HepG2 (cell line): ENCODE measurements around the gene STARD13. TPM values are rescaled to one million over a fixed set of nuclear protein-coding genes. Genes with fewer than 3 reads are reported as not detected.

Experiments
- CHCHD3 ChIP-seq: sonication (generic); formaldehyde crosslinking; IDR thresholded peaks from 2 replicates; pipeline ENCODE4 v1.8.0; 2022; ENCODE audit warnings: mild to moderate bottlenecking, missing genetic modification reagents, moderate library complexity
- EP300 ChIP-seq, 3 experiments: sonication (generic) in 1 of 3; formaldehyde crosslinking in 1 of 3; IDR thresholded peaks; 2 replicates each; pipeline versions ENCODE4 v1.5.1 to v1.6.1; 2011 to 2020; ENCODE audit warnings: low read depth in 2 of 3, low read length in 2 of 3, borderline replicate concordance in 1 of 3, improper control_type of control experiment in 1 of 3, mild to moderate bottlenecking in 1 of 3, missing genetic modification reagents in 1 of 3, moderate library complexity in 1 of 3
- FIP1L1 ChIP-seq: fragments of 200-400 bp; formaldehyde crosslinking; IDR thresholded peaks from 2 replicates; pipeline ENCODE4 v1.6.1; 2018; ENCODE audit warnings: low read depth, mild to moderate bottlenecking, low read length, moderate library complexity, borderline replicate concordance; ENCODE audit not compliant: insufficient read depth
- HHEX ChIP-seq: IDR thresholded peaks from 2 replicates; pipeline ENCODE4 v1.6.1; 2016; ENCODE audit warnings: control low read depth
- NFIC ChIP-seq: IDR thresholded peaks from 2 replicates; pipeline ENCODE4 v1.6.1; 2012; ENCODE audit warnings: mild to moderate bottlenecking, low read length, inconsistent platforms
- PAF1 ChIP-seq: IDR thresholded peaks from 2 replicates; pipeline ENCODE4 v1.6.1; 2016; ENCODE audit warnings: missing genetic modification reagents, missing compliant biosample characterization
- PAX8 ChIP-seq: sonication (generic); formaldehyde crosslinking; IDR thresholded peaks from 2 replicates; pipeline ENCODE4 v1.8.0; 2022; ENCODE audit warnings: mild to moderate bottlenecking, missing genetic modification reagents, borderline replicate concordance
- PHF21A ChIP-seq: sonication (generic); formaldehyde crosslinking; IDR thresholded peaks from 2 replicates; pipeline ENCODE4 v1.5.0; 2020; ENCODE audit warnings: mild to moderate bottlenecking, missing genetic modification reagents
- PRMT3 ChIP-seq: sonication (generic); formaldehyde crosslinking; IDR thresholded peaks from 2 replicates; pipeline ENCODE4 v1.8.1; 2022; ENCODE audit warnings: low read depth, mild to moderate bottlenecking, moderate library complexity, missing genetic modification reagents, borderline replicate concordance
- PRPF4 ChIP-seq: fragments of 200-400 bp; formaldehyde crosslinking; IDR thresholded peaks from 2 replicates; pipeline ENCODE4 v1.6.1; 2016; ENCODE audit warnings: low read length, low read depth; ENCODE audit not compliant: poor library complexity, severe bottlenecking
- PTBP1 ChIP-seq: fragments of 200-400 bp; formaldehyde crosslinking; IDR thresholded peaks from 2 replicates; pipeline ENCODE4 v1.6.1; 2018; ENCODE audit warnings: low read length, low read depth; ENCODE audit not compliant: poor library complexity, severe bottlenecking
- RBFOX2 ChIP-seq: fragments of 200-400 bp; formaldehyde crosslinking; IDR thresholded peaks from 2 replicates; pipeline ENCODE4 v1.6.1; 2017; ENCODE audit warnings: low read depth, mild to moderate bottlenecking, low read length
- RXRB ChIP-seq: IDR thresholded peaks from 2 replicates; pipeline ENCODE4 v1.6.1; 2016; ENCODE audit warnings: borderline replicate concordance, missing genetic modification reagents, missing compliant biosample characterization
- TCF7L2 ChIP-seq: IDR thresholded peaks from 2 replicates; pipeline ENCODE4 v1.6.1; 2011; ENCODE audit warnings: mild to moderate bottlenecking, low read depth, low read length, moderate library complexity
- YEATS2 ChIP-seq: sonication (generic); formaldehyde crosslinking; IDR thresholded peaks from 2 replicates; pipeline ENCODE4 v1.4.0; 2020; ENCODE audit warnings: missing genetic modification reagents, borderline replicate concordance
- ZMYM4 ChIP-seq: sonication (generic); formaldehyde crosslinking; IDR thresholded peaks from 2 replicates; pipeline ENCODE4 v1.8.1; 2023; ENCODE audit warnings: mild to moderate bottlenecking, missing genetic modification reagents
- ZNF354B ChIP-seq: sonication (generic); formaldehyde crosslinking; IDR thresholded peaks from 2 replicates; pipeline ENCODE4 v1.8.0; 2022; ENCODE audit warnings: mild to moderate bottlenecking, missing genetic modification reagents
- ZSCAN21 ChIP-seq: sonication (generic); formaldehyde crosslinking; IDR thresholded peaks from 2 replicates; pipeline ENCODE4 v1.8.0; 2022; ENCODE audit warnings: mild to moderate bottlenecking, missing genetic modification reagents, moderate library complexity, borderline replicate concordance
- polyA plus RNA-seq, 8 experiments: library from polyadenylated mRNA; depleted of rRNA in 3 of 8; stranded (reverse) in 7 of 8; unstranded in 1 of 8; fragments of >200 nt; fragmentation: Illumina TruSeq in 4 of 8; extraction: Trizol in 4 of 8; gene quantifications; 2 replicates each; pipeline versions ENCODE4 v1.2.1 to v1.2.3, GENCODE V29; 2011 to 2016; ENCODE audit warnings: low read depth in 4 of 8, missing spikeins in 1 of 8, mixed read lengths in 1 of 8; ENCODE audit not compliant: insufficient read depth in 1 of 8
- total RNA-seq, 5 experiments: library from RNA; depleted of rRNA; stranded (reverse); fragments of >200 nt; fragmentation: Illumina TruSeq; extraction: Trizol; gene quantifications; 2 replicates each; pipeline ENCODE4 v1.2.3, GENCODE V29; 2016; ENCODE audit warnings: low read depth in 1 of 5
- TF ChIP-seq, protein P1 (sequence below): sonication (generic); formaldehyde crosslinking; IDR thresholded peaks from 2 replicates; pipeline ENCODE4 v1.4.0; 2020; ENCODE audit warnings: missing genetic modification reagents, borderline replicate concordance
- TF ChIP-seq, protein P2 (sequence below): sonication (generic); formaldehyde crosslinking; conservative IDR thresholded peaks from 2 replicates; pipeline ENCODE4 v1.8.0; 2022; ENCODE audit warnings: missing genetic modification reagents
- TF ChIP-seq, protein P3 (sequence below): sonication (generic); formaldehyde crosslinking; IDR thresholded peaks from 2 replicates; pipeline ENCODE4 v1.4.0; 2020; ENCODE audit warnings: missing genetic modification reagents

The STARD13 gene
- total and polyA plus RNA-seq, 2 of the 13 experiments (the other 11 are each of a cell fraction or from before 2014, with no cell fraction given): 12.8 to 14.3 TPM

DNA sequence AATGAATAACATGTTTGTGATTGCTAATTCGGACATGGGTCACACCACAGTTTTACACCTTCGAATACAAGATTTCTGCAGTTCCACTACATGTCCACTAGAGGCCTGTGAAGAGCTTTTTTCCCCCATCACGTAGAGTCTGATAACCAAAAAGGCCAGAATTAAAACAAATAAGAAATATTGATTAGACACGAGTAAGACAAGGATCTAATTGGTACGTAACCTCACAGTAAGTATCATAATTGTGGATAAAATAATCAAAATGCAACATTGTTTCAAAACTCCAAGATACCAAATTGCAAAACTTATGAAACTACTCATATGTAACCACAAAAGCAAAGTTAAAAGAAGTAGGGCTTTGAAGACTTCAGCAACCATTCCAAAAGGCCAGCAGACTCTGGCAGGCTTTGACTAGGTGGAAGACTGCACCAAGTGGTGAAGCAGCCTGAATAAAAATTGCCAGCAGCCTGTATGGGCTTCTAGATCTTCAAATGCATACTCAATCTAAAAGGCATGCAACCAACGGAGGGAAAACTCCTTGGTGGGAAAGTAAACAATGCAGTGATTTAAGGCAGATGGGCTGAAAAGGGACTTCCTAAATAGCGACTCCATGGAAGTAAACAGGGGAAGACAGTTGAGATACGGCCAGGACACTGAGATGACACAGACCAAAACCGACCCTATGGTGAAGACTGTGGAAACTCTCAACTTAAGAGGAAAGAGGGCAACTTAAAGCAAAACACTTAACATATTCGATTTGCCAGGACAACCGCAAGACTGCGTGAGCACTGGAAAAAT, 56.7 kb downstream of the STARD13 start (continued):
- TF ChIP-seq FIP1L1 (no peak), PRMT3 (CRISPR knock-in tag) (no peak), ZSCAN21 (CRISPR knock-in tag) (no peak), PHF21A (peak; percentile 60; the same call in 1 of the 2 replicates), HHEX (CRISPR knock-in tag) (no peak), YEATS2 (CRISPR knock-in tag) (no peak), PRPF4 (no peak), CHCHD3 (no peak), NFIC (no peak), ZNF354B (CRISPR knock-in tag) (no peak), PAX8 (CRISPR knock-in tag) (no peak), PAF1 (CRISPR knock-in tag) (no peak), RXRB (CRISPR knock-in tag) (no peak), ZMYM4 (CRISPR knock-in tag) (no peak), EP300 (IDR thresholded peaks at IDR 0.05; ENCODE audit: low read depth in 2 of 2, low read length in 2 of 2) (no peak), EP300 (CRISPR knock-in tag; IDR thresholded peaks at IDR 0.05; ENCODE audit: borderline replicate concordance) (no peak), PTBP1 (no peak), RBFOX2 (peak; percentile 48; the same call in 1 of the 2 replicates), TCF7L2 (no peak)
- TF ChIP-seq, protein P1, sequence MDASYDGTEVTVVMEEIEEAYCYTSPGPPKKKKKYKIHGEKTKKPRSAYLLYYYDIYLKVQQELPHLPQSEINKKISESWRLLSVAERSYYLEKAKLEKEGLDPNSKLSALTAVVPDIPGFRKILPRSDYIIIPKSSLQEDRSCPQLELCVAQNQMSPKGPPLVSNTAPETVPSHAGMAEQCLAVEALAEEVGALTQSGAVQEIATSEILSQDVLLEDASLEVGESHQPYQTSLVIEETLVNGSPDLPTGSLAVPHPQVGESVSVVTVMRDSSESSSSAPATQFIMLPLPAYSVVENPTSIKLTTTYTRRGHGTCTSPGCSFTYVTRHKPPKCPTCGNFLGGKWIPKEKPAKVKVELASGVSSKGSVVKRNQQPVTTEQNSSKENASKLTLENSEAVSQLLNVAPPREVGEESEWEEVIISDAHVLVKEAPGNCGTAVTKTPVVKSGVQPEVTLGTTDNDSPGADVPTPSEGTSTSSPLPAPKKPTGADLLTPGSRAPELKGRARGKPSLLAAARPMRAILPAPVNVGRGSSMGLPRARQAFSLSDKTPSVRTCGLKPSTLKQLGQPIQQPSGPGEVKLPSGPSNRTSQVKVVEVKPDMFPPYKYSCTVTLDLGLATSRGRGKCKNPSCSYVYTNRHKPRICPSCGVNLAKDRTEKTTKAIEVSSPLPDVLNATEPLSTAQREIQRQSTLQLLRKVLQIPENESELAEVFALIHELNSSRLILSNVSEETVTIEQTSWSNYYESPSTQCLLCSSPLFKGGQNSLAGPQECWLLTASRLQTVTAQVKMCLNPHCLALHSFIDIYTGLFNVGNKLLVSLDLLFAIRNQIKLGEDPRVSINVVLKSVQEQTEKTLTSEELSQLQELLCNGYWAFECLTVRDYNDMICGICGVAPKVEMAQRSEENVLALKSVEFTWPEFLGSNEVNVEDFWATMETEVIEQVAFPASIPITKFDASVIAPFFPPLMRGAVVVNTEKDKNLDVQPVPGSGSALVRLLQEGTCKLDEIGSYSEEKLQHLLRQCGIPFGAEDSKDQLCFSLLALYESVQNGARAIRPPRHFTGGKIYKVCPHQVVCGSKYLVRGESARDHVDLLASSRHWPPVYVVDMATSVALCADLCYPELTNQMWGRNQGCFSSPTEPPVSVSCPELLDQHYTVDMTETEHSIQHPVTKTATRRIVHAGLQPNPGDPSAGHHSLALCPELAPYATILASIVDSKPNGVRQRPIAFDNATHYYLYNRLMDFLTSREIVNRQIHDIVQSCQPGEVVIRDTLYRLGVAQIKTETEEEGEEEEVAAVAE (CRISPR knock-in tag): no peak
- TF ChIP-seq, protein P2, sequence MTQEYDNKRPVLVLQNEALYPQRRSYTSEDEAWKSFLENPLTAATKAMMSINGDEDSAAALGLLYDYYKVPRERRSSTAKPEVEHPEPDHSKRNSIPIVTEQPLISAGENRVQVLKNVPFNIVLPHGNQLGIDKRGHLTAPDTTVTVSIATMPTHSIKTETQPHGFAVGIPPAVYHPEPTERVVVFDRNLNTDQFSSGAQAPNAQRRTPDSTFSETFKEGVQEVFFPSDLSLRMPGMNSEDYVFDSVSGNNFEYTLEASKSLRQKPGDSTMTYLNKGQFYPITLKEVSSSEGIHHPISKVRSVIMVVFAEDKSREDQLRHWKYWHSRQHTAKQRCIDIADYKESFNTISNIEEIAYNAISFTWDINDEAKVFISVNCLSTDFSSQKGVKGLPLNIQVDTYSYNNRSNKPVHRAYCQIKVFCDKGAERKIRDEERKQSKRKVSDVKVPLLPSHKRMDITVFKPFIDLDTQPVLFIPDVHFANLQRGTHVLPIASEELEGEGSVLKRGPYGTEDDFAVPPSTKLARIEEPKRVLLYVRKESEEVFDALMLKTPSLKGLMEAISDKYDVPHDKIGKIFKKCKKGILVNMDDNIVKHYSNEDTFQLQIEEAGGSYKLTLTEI (CRISPR knock-in tag): no peak
- TF ChIP-seq, protein P3, sequence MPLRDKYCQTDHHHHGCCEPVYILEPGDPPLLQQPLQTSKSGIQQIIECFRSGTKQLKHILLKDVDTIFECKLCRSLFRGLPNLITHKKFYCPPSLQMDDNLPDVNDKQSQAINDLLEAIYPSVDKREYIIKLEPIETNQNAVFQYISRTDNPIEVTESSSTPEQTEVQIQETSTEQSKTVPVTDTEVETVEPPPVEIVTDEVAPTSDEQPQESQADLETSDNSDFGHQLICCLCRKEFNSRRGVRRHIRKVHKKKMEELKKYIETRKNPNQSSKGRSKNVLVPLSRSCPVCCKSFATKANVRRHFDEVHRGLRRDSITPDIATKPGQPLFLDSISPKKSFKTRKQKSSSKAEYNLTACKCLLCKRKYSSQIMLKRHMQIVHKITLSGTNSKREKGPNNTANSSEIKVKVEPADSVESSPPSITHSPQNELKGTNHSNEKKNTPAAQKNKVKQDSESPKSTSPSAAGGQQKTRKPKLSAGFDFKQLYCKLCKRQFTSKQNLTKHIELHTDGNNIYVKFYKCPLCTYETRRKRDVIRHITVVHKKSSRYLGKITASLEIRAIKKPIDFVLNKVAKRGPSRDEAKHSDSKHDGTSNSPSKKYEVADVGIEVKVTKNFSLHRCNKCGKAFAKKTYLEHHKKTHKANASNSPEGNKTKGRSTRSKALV: no peak
